ENCODE results near the gene TNFRSF19. TPM values are rescaled to one million over a fixed set of nuclear protein-coding genes. Genes with fewer than 3 reads are reported as not detected.

Gene TNFRSF19
- total and polyA plus RNA-seq, 2 of the 4 experiments (the other 2 are of a cell fraction) = 18.6 to 26.3 TPM

DNA sequence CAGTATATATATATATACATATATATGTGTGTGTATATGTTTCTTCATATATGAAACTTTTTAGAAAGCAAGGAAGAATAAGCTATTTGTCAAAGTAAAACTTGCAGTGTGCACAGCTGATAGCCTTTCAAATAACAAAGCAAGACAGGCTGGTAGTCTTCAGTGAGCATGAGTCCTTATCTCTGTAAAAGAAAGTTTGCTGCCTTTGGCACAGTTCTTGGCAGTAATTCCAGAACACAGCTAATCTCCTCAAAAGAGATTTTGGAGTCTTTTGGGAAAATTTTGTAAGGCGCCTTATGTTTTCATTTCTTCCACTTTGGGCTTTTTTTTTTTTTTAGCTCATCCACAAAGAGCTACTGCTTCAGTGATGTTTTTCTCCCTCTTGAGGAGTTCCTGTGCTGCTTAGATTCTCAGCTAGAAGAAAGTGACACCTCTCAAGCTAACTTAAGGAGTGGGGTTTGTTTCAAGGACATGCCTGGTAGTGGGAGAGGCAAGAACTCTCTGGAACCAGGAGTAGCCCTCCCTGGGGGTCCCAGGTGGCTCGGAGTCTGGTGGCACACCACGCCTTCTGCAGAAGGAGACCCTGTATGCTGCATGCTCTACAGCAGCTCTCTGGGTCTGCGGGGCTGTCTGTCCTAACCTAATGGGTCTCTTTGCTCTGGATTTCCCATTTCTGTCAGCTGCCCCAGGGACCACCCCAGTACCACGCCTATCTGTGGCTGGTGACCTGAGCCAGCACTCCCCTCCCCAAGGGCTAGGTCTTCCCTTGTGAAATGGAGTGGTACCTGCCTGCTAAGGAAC lies 58.8 kb downstream of the TNFRSF19 start (continued):
- TF ChIP-seq RFX5 (IDR thresholded peaks at IDR 0.05; ENCODE audit: low read depth, low read length) (no peak), SMC3 (IDR thresholded peaks at IDR 0.05; ENCODE audit: low read depth, low read length) (no peak)

DNA sequence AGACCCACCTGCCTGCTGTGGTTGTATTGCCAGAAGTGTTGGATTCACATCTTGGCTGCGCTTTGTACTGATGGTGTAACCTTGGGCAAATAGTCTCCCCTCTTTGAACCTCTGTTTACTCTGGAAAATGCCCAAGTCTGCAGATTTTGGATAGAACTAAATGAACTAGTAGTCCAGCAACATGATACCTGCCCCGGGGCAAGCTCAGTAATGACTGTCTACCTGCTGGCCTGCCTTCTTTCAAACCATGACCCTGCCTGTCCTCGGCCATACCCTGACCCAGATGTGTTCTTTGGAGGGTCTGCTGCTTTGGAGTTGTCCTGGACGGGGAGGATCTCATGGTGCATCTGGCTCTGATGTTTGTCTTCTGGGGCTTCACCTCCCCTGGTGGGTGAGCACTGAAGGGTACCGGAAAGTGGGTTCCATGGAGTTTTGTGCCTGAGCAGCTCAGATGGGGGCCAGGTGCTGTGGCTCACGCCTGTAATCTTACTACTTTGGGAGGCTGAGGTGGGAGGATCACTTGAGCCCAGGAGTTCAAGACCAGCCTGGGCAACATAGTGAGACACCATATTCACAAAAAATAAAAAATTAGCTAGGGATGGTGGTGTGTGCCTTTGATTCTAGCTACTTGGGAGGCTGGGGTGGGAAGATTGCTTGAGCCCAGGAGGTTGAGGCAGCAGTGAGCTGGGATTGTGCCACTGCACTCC lies 59.5 kb downstream of the TNFRSF19 start:
- in situ Hi-C loops (cut with MboI; ENCODE audit: low sequenced_read_pairs) (no loop called here), intact Hi-C loops (cut with micrococcal nuclease) (no loop called here), dilution Hi-C loops (cut with HindIII; ENCODE audit: low sequenced_read_pairs, unreplicated experiment) (no loop called here)
- H3K23ac ChIP-seq (ENCODE audit: low read depth, low read length) = no peak overlapping the region
- H3K4ac ChIP-seq (ENCODE audit: low read depth, low read length) = no peak overlapping the region
- TF ChIP-seq, protein P1, sequence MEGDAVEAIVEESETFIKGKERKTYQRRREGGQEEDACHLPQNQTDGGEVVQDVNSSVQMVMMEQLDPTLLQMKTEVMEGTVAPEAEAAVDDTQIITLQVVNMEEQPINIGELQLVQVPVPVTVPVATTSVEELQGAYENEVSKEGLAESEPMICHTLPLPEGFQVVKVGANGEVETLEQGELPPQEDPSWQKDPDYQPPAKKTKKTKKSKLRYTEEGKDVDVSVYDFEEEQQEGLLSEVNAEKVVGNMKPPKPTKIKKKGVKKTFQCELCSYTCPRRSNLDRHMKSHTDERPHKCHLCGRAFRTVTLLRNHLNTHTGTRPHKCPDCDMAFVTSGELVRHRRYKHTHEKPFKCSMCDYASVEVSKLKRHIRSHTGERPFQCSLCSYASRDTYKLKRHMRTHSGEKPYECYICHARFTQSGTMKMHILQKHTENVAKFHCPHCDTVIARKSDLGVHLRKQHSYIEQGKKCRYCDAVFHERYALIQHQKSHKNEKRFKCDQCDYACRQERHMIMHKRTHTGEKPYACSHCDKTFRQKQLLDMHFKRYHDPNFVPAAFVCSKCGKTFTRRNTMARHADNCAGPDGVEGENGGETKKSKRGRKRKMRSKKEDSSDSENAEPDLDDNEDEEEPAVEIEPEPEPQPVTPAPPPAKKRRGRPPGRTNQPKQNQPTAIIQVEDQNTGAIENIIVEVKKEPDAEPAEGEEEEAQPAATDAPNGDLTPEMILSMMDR (conservative IDR thresholded peaks at IDR 0.05; ENCODE audit: low read depth, low read length) = no peak
- TF ChIP-seq MAZ (IDR thresholded peaks at IDR 0.05; ENCODE audit: borderline replicate concordance, low read depth, low read length) = no peak
- no peak for TF ChIP-seq MXI1 (IDR thresholded peaks at IDR 0.05; ENCODE audit: borderline replicate concordance, low read depth, low read length)
- H4K5ac ChIP-seq (ENCODE audit: low read depth, low read length) = no peak overlapping the region; the same call in 1 of the 2 replicates
- H2BK120ac ChIP-seq (ENCODE audit: low read depth, low read length) = no peak overlapping the region
- no peak overlapping the region for H4K8ac ChIP-seq (ENCODE audit: low read depth in 2 of 2, low read length in 2 of 2)
- peaks cover 46% of the 10 kb centered on the region for H3K36me3 ChIP-seq (ENCODE audit: control insufficient read depth, insufficient read depth, low read length)
- WGBS, 2 experiments (ENCODE audit: extremely low coverage in 2 of 2, insufficient read length in 1 of 2) = no CpG with 5 or more reads among the region's 6 CpGs
- no peak overlapping the region for H3K4me3 ChIP-seq (ENCODE audit: insufficient read depth, low read depth, low read length)
- no peak overlapping the region for H2BK20ac ChIP-seq (ENCODE audit: low read depth, low read length)
- H3K9ac ChIP-seq (ENCODE audit: low read depth, low read length) = no peak overlapping the region
- no peaks in the 10 kb centered on the region for H3K27me3 ChIP-seq (ENCODE audit: control insufficient read depth, insufficient read depth, low read length)
- no peak overlapping the region for H4K91ac ChIP-seq (ENCODE audit: insufficient read depth, low read depth, low read length)
- no peak for DNase-seq
- peaks cover 15% of the 10 kb centered on the region for H3K4me1 ChIP-seq (ENCODE audit: control insufficient read depth, insufficient read depth, low read length)
- no peak overlapping the region for H2AFZ ChIP-seq (replicated peaks; ENCODE audit: low read length, poor library complexity)
- ATAC-seq (ENCODE audit: low read depth) = no peak
- ChIA-PET POLR2A (ENCODE audit: unreplicated experiment) (interaction anchor here (0.6 to 1.0 kb wide), 4 partner anchors 8 to 243 kb away, joined by 3 to 19 read pairs (median 4); no protein-coding TSS in a partner anchor), CTCF (interaction anchor here (0.9 to 1.3 kb wide), 2 partner anchors 11 to 59 kb away, joined by 3 read pairs; no protein-coding TSS in a partner anchor)
- H4K20me1 ChIP-seq (ENCODE audit: insufficient read depth, low read length) = no peaks in the 10 kb centered on the region
- no TSS peak for BruUV-seq (replicated peaks)
- peaks cover 4 to 13% of the 10 kb centered on the region in 2 experiments; a peak in 3 of 4 replicates for H3K79me1 ChIP-seq (ENCODE audit: low read depth in 1 of 2, low read length in 2 of 2)
- no peak overlapping the region for H3K4me2 ChIP-seq (ENCODE audit: low read depth, low read length)
- peak overlapping the region; percentile 17; the same call in 1 of the 2 replicates for H2AK5ac ChIP-seq (ENCODE audit: low read depth, low read length)
- H3K27ac ChIP-seq (ENCODE audit: insufficient read depth, low read length) = no peak overlapping the region
- no peak overlapping the region for H2BK15ac ChIP-seq (ENCODE audit: low read depth, low read length)
- peaks cover 3% of the 10 kb centered on the region; the same call in 1 of the 2 replicates for H3K9me1 ChIP-seq (ENCODE audit: insufficient read depth, low read length)
- no peak overlapping the region for H3K14ac ChIP-seq (replicated peaks; ENCODE audit: low read depth, low read length)
- H2AK9ac ChIP-seq (replicated peaks; ENCODE audit: low read depth, low read length, poor library complexity) = no peak overlapping the region
- H3K56ac ChIP-seq (ENCODE audit: extremely low read depth, insufficient read depth, low read length) = no peak overlapping the region
- no peak overlapping the region; the same call in 1 of the 2 replicates for H3K18ac ChIP-seq (ENCODE audit: low read depth, low read length)
- no peaks in the 10 kb centered on the region for H3K9me3 ChIP-seq (ENCODE audit: control insufficient read depth, insufficient read depth, low read length)
- H2BK5ac ChIP-seq (ENCODE audit: low read depth, low read length, poor library complexity, severe bottlenecking) = no peak overlapping the region

Data from IMR-90 (cell line).